ENCODE results near the gene TESK2.

Gene TESK2

DNA sequence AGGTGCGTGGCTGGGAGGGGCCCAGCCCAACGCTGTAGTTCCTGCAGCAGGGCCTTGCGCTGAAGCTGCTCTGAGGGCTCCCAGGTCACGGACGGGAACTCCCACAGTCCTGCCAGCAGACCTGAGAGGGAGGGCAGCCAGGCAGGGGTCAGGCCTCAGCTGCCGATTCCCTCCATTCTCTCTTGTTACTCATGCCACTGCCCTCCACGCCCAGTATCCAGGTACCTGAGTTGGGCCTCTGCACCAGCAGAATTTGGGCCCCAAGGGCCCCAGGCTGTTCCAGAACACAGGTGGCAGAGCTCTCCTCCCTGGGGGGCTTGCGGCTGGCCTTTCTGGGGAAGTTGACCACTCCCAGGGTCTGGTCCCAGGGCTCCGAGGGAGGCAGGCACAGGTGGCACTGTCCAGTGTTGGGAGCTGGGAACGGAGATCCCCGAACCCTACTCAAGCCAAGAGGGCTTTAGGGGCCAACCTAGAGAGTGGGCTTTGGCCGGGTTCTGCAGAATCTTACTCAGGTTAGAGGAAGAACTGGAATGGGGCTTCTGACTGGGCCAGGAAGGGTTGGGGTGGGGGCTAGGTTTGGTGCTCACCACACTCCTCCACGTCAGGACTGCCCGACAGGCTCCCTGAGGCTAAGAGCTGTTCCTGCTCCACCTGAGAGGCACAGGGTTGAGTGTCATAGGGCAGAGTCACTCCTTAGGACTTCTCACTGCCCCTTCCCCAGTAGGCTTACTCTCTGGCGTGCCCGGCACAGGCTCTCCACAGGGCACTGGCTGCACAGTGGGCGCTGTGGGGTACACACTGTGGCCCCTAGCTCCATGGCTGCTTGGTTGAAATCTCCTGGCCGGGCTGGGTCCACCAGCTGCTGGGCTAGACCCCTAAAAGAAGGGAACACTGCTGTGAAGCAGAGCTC is 159.3 kb downstream of the TESK2 start:
- DNase-seq, result no peak

DNA sequence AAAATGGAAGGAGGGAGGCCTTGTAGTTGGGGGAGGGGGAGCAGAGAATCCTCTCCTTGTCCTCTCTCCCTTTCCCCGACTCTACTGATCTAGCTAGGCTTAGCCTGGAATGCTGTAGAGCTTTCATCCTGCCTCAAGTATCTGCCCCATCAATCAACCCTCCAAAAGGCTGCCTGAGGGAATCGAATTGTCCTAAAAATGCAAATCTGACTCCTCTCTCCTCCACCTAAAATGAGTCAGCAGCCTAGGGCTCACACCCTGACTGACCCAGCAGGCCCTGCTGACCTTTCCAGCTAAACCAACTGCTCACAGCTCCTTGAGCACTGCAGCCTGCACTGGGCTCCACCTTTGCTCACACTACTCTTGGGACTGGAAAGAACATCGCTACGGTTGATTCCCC is 161.5 kb downstream of the TESK2 start:
- DNase-seq, result no peak

DNA sequence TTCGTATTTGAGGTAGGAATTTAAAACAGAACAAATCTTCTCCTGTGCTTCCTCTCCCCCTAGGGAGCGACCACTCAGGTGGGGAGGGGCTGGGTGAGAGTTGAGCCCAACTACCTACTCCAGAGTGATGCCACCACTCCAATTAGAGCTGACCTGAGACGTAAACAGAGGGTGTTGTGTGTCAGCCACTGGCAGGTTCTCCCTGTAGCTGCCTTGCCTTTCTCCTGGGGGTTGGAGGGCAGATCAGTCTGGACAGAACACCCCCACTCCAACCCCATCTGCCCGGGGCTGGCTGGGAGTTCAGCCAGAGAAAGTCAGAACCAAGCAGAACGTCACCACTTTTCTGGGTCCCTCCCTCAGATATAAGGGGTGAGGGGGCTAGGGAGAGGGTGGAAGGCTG is 162.3 kb downstream of the TESK2 start:
- no peak for DNase-seq

DNA sequence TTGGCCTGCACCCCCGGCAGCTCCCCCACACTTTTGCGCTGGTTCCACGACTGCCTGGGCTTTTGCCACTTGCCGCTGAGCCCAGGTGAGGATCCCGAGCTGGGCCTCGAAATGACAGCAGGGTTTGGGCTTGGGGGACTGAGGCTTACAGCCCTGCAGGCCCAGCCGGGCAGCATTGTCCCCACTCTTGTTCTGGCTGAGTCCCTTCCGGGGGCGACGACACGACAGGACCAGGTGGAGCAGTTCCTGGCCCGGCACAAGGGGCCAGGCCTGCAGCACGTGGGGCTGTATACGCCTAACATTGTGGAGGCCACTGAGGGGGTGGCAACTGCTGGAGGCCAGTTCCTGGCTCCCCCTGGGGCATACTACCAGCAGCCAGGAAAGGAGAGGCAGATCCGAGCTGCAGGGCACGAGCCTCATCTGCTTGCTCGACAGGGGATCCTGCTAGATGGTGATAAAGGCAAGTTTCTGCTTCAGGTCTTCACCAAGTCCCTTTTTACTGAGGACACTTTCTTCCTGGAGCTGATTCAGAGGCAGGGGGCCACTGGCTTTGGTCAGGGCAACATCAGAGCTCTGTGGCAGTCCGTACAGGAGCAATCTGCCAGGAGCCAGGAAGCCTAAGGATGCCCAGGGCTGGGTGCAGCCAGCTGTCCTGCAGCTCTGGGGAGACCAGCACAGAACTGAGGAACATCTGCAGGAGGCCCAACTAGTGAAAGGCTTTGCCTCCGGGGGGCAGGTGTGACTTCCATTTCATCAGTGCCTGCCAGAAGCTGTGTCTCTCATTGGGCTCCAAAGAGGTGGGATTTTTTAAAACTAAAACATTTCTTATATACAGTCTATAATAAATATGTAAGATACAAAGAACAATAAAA is 163.1 kb downstream of the TESK2 start:
- no peak for DNase-seq

DNA sequence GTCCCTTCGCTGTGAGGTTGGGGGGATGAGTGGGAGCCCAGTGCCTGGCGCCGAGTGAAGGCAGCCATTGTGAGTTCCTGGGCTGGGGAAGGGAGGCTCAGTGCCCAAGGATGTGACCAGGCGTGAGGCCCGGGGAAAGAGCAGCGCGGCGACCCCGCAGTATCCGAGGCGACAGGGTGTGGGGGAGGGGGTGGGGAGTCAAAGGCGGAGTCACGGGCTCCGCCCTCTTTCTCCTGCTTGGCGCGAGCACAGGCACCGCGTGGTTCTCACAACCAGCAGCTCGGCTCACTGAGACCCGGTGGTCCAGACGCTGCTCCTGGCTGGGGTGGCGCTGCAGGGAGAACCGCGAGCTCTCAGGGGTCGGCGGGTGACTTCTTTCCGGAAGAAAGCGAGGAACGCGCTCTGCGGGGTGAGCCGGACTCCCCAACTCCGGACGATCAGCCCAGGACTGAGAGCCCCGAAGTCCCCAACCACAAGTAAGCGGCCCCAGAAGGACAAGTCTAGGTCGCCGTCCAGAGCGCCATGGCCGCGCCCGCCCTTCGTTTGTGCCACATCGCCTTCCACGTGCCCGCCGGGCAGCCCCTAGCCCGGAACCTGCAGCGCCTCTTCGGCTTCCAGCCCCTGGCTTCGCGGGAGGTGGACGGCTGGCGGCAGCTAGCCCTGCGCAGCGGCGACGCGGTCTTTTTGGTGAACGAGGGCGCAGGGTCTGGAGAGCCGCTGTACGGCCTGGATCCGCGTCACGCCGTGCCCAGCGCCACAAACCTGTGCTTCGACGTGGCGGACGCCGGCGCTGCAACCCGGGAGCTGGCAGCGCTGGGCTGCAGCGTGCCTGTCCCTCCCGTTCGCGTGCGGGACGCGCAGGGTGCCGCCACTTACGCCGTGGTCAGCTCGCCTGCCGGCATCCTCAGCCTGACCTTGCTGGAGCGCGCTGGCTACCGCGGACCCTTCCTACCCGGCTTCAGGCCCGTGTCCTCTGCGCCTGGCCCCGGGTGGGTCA is 164.0 kb downstream of the TESK2 start, which contains the start of gene HPDL:
Gene HPDL (plus strand): TSS at position 269 of the 997 bp plus-strand sequence. CDS start 254 bp downstream, at position 523.
- DNase-seq, result no peak

DNA sequence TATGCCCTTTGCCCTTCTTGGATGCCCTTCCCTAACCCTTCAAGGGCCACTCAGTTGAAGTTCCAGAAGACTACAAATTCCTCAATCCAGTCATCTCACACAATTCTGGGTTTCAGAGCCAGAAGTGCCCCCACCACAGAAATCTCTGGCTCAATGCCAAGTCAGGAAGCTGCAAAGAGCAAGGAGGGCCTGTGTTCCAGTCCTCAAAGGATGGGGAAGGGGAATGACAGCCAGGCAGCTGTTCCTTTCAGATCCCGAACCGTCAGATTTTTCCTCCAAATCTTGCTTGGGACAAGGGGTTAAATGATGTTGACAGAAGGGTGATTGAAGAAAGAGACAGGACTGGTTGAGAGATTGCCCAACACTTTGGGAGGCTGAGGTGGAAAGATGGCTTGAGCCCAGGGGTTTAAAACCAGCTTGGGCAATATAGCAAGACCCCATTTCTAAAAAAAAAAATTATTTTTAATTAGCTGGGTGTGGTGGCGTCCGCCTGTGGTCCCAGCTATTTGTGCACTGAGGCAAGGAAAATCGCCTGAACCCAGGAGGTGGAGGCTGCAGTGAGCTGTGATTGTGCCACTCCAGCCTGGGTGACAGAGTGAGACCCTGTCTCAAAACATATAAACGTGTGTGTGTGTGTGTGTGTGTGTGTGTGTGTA is 165.0 kb downstream of the TESK2 start:
- no peak for DNase-seq

DNA sequence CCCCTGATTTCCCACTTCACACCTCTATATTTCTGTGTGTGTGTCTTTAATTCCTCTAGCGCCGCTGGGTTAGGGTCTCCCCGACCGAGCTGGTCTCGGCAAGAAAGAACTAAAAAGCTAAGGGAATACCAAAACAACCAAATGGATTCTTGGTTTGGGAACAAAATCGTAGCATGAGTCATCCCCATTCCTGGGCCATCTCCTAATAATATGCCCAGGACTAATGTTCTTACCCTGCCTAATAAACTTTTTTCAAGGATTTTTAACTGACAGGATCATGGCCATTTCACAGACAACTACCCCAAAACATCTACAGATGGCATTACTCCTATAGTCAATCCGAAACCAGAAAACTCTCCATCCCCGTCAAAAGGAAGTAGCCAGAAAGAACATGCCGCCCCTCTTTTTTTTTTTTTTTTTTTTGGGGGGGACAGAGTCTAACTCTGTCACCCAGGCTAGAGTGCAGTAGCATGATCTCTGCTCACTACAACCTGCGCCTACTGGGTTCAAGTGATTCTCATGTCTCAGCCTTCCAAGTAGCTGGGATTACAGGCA is 168.4 kb downstream of the TESK2 start:
- no peak for DNase-seq

DNA sequence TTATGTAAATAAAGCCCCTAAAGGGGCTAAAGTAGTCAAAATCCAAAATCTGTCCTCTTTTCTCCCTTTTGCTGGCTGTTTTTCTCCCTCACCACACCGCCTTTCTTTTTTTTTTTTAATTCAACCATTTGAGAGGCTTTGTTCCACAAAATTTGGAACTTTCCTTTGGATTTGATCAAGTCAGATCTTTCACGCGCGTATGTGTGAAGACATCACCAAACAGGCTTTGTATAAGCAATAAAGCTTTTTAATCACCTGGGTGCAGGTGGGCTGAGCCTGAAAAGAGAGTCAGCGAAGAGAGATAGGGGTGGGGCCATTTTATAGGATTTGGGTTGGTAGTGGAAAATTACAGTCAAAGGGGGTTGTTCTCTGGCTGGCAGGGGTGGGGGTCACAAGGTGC is 169.5 kb downstream of the TESK2 start:
- no peak for DNase-seq

DNA sequence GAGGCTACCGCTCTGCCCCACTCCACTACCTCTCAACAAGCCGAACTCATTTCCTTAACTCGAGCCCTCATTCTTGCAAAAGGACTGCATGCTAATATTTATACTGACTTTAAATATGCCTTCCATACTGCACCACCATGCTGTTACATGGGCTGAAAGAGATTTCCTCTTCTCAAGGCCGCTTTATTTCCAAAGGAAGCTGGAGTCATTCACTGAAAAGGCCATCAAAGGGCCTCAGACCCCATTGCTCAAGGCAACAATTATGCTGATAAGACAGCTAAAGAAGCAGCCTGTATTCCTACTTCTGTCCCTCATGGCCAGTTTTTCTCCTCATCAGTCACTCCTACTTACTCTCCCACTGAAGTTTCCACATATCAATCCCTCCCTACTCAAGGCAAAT is 171.2 kb downstream of the TESK2 start:
- DNase-seq, result no peak

DNA sequence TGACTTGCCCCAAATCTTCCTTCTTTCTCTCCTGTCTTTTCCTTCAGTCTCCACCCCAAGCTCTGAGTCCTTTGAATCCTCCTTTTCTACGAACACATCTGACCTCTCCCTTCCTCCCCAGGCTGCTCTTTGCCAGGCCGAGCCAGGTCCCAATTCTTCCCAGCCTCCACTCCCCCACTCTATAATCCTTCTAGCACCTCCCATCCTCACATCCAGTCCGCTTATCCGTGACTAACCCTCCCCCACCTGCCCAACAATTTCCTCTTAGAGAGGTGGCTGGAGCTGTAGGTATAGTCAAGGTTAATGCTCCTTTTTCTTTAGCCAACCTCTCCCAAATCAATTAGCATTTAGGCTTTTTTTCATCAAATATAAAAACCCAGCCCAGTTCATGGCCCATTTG is 173.8 kb downstream of the TESK2 start:
- DNase-seq, result no peak

DNA sequence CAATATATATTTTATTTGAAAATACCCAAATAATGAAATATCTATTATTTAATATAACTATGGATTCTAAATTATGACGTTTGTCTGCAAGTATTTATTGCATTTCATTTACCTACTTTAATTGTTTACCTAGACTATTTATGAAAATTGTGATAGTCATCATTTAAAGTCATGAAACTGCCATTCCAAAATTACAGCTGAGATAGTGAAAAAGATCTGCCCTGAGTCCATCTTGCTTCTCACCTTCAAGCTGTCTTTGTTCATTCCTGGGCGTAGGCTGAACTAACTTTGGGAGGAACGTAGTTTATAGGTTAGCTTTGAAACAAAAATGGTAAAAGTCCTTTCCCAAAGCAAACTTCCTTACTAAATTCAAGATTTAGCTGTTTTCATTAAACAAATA is 176.7 kb downstream of the TESK2 start:
- no peak for DNase-seq

DNA sequence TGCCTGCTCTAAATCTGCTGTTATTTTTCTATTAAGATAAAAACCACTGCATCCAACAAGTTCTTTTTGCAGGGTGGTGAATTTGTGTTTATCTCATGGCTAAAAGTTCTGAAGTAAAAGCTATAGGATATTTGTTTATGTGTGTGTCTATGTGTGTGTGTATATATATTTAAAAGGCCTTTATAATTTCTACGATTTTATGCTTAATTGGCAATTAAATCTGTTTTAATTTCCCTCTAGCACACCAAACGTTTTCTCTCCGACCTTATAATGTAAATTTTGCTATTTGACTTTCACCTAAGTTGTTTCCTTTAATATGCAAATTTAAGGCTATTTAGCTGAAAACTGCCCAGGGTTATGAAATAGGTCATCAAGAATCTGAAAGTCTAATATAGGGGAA is 184.1 kb downstream of the TESK2 start:
- no peak for DNase-seq

DNA sequence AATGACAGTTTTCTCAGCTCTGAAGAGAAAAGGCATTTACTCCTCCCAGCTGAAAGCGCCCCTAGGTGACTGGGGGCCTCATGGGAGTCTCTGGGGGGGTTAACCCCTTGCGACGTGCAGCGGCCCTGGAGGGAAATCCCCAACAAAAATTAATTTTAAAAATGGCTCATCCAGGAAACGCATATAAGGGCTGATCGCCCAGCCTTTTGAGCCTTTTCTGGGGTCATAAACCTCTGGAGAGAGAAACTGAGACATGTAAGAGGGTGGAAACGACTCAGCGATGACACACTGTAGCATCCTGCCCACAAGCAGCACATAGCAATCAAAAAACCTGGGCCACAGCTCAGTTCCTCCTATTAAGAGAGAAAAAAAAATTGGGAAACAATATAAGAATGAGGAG is 184.6 kb downstream of the TESK2 start:
- no peak for DNase-seq

DNA sequence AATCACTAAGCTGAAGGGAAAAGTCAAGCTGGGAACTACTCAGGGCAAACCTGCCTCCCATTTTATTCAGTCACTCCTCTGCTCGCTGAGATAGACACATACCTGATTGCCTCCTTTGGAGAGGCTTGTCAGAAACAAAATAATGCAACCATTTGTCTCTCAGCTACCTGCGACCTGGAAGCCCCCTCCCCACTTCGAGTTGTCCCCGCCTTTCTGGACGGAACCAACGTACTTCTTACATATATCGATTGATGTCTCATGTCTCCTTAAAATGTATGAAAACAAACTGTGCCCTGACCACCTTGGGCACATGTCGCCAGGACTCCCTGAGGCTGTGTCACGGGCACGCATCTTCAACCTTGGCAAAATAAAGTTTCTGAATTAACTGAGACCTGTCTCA is 185.7 kb downstream of the TESK2 start:
- no peak for DNase-seq

DNA sequence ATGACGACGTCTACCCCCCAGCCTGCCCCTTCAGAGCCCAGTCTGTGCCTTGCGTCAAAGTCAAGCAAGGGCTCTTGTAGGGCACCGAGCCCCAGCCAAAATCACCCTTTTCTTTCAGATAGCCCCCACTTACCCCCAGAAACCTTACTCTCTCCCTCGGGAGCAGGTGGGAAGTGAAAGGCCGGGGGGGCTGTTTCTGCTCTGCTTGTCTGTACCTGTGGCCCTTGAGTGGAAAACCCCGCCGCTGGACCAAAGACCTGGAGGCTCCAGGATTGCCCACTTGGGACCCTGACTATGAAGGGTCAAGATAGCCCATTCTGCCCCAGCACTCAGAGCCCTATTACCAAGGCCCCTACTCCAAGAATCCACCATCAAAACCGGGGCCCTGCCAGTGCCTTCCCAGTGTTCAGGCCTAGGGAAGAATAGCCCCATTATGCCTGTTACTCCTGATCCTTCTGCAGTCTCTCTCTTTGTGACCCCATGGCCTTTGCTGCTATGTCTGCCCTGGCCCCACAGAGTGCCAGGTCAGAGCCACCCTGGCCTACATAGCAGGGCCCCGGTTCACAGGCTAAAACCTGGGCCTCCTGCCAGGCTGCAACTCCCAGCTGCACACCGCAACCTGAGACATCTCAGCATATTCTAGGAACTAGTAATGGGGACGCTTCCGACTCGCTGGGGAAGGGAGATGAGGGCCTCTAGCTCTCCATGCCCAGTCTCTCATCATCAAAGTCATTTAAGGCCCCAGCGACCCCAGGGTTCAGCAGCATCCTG is 186.5 kb downstream of the TESK2 start:
- no peak for DNase-seq

DNA sequence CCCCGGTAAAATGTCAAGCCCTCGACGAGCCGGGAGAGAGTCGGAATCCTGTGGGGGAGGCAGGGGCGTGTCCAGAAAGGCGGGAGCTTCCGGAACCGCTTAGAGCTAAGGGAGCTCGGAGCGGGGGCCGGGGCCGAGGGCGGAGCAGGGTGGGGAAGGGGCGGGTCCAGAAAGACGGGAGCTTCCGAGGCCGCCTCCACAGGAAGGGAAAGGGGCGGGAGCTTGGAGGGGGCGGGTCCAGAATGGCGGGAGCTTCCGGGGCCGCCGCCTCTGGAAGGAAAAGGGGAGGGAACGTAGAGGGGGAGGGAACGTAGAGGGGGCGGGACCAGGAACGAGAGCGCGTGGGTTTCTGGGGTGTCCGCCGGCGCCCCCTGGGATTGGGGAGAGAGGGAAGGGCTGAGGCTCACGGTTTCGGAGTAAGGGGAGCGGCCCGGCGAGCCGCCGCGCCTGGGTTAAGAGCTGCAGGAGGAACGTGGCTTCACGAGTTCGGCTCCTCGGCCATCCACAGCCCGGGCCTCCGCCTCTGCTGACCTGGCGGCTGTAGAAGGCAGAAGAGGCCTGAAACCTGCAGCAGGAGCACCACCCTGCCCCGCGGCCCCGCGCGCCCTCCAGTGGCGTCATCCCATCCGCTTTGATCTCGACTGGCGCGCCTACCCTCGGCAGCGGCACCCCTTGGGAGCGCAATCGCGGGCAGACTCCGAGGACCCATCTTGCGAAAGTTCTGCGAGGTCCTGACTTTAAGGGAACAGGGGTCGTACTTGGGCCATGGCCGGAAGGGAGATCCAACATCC is 187.2 kb downstream of the TESK2 start:
- peak; percentile 61 for DNase-seq

DNA sequence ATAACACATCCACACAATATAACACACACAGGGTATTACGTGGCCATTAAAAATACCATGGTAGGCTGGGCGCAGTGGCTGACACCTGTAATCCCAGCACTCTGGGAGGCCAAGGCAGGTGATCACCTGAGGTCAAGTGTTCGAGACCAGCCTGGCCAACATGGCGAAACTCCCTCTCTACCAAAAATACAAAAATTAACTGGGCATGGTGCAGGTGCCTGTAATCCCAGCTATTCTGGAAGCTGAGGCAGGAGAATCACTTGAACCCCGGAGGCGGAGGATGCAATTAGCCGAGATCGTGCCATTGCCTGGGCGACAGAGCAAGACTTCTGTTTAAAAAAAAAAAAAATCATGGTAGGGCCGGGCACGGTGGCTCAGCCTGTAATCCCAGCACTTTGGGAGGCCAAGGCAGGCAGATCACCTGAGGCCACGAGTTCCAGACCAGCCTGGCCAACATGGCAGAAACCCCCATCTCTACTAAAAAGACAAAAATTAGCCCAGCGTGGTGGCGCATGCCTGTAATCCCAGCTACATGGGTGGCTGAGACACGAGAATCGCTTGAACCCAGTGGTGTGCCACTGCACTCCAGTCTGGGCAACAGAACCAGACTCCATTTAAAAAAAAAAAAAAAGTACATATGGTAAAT is 188.3 kb downstream of the TESK2 start:
- no peak for DNase-seq

DNA sequence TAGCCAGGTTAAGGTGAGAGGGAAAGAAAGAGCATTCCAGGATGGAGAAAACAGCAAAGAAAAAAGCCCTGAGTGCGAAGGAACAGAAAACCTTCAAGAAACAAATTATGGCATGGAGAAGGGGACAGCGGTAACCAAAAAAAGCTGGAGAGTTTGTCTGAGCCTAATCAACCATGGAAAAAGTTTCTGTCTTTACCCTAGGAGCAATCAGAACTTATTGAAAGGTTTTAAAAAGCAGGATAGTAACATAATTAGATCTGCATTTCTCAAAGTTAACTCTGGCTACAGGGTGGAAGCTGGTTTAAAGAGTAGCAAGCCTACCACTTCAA is 190.3 kb downstream of the TESK2 start:
- no peak for DNase-seq

DNA sequence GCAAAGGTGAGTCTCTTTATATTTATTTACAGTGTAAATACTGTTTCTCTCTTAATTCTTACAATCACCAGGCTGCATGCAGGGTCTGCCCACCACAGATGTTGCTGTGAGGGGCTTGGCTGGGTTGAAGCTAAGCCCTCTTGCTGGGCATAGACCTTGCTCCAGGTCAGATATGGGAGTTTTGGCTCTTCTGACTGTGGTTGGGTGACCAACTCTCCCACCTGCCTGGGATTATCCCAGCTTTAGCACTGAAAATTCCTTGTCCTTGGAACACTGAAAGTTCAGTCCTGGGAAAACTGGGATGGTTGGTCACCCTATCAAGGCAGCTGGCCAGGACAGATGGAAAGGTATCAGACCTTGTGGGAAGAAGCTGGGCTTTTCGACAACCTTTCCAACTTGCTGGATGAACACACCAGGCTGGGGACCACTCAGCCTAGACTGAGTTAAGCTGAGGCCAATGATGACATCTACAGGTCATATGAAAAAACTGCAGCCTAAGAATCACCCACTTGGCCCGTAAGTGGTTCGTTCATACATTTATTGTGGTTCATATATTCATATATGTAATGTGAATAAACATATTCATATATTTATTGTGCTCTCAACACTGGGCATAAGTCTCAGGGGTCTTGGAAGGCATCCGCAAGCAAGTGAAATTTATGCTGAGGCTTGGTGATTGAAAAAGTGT is 190.8 kb downstream of the TESK2 start:
- DNase-seq, result no peak

All from SIG-M5 (cell line).